M059J (cell line): Measurements from ENCODE around the gene SLC25A36. TPM values are rescaled to one million over a fixed set of nuclear protein-coding genes. Genes with fewer than 3 reads are reported as not detected.
A peak's percentile ranks its signal among the peaks of the same experiment; 100 is the strongest.

Source experiments
- DNase-seq: peaks from one replicate; pipeline ENCODE4 v3.0.0-alpha.2; 2012; ENCODE audit warnings: low read depth
- total RNA-seq: library from RNA; depleted of rRNA; stranded (reverse); fragments of >200 nt; shearing (Covaris generic); gene quantifications from 2 replicates; pipeline ENCODE4 v1.2.3, GENCODE V29; 2014; rRNA removed

SLC25A36 gene, protein sequence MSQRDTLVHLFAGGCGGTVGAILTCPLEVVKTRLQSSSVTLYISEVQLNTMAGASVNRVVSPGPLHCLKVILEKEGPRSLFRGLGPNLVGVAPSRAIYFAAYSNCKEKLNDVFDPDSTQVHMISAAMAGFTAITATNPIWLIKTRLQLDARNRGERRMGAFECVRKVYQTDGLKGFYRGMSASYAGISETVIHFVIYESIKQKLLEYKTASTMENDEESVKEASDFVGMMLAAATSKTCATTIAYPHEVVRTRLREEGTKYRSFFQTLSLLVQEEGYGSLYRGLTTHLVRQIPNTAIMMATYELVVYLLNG
- 44.5 and 47.7 TPM in 2 replicates for total RNA-seq

DNA sequence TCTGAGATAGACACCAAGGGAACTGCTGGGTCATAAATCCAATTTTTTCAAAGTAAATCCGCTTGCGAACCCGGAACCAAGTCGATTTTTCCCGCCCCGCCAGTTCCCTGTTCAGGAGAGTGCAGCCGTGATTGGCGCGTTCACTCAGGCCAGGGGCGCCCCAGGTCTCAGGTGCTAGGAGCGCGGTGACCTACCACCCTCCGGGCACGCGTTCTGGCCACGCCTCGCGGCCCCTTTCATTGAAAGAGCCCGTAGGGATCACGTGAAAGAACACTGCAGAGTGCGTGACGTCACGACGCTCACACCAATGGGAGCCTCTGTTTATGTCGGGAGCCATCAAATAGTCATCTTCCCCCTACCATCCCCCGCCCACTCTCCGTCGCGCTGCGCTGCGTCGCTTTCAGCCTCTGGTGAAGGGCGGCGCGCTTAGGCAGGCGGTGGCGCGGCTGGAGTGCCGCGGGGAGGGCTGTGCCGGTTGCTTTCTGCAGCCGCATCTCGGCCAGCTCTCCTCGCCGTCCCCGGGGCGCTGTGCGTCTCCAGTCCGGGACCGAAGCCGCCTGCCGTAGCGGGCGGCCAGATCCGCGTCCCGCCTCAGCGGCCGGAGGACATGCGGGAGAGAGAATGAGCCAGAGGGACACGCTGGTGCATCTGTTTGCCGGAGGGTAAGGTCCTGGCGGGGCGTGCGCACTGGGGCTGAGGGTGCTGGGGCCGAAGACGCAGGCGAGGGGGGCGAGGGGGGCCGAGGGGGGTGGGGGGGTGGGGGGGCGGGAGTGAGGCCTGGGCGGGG is at the start of gene SLC25A36:
Gene SLC25A36 (plus strand): TSS at position 403 of the 787 bp plus-strand sequence. CDS start 219 bp downstream, at position 622.
- DNase-seq, result peak; percentile 100

DNA sequence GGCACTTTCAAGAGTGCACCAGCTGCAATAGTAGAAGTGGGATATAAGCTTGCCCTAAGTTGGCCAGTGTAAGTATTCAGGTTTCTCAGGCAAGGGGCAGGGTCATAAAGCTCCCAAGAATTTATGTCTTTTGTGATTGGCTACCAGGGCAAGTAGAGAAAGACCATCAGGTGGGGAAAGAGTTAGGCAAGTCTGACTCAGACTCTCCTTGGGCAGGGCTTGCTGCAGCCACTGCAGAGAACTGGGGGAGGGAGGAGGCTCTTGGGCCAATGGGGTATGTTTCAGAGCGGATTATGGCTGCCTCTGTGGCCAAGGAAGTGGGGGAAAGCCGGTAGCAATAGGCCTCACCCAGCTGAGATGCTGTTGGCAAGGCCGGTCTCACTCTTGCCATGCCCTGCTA is 44.6 kb upstream of the SLC25A36 start:
- no peak for DNase-seq

DNA sequence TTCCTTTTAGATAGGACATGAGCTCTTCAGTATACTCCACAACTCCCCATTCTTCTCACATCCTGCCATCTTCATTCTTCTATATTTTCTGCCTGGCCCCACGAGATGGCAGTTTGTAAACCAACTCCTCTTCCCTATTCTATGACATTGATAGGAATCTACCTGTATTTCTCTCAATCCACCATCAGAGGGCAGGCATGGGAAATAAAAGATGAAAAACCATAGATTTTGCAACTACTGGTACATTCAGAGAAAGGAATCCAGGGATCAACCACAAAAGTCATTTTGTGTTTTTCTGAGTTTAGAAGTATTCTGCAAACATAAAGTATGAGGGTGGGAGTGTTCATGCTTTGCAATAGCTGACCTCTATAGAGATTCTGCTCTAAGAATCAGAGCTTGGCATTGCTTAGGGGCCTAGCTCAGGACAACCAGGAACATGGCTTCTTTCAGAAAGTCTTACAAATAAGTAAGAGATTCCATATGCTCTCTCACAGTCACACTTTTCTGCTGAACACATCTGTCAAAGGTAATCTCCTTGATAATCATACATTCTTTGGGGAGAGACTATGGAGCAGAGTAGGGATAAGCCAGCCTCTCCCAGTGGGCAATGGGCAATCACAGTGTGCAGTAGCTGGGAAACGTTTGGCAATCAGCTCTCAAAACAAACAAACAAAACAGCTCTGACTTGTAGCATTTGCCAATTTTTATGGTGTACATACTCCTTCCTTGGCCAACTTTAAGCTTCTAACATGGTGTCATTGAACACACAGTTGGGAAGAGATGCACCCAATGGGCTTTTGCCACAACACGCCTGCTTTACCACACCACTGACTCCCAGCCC is 43.1 kb upstream of the SLC25A36 start:
- peak; percentile 82 for DNase-seq

DNA sequence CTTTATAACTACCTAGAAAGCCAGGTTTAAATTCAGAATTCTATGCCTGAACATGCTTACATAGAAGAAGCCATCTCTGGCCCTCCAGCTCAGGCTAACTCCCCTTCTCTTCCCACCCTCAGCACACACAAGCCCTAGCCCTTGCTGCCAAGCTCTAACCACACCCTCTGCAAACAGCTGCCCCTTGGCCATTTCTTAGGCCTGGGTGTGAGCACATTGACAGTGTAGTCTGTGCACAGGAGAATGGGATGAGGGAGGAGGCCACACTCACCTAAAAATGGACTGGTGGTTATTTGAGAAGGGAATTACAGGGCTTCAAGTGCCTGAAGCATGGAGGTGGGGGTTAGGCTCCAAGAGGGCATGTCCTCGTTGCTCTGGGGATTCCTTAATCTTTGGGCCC is 42.3 kb upstream of the SLC25A36 start:
- DNase-seq, result no peak

DNA sequence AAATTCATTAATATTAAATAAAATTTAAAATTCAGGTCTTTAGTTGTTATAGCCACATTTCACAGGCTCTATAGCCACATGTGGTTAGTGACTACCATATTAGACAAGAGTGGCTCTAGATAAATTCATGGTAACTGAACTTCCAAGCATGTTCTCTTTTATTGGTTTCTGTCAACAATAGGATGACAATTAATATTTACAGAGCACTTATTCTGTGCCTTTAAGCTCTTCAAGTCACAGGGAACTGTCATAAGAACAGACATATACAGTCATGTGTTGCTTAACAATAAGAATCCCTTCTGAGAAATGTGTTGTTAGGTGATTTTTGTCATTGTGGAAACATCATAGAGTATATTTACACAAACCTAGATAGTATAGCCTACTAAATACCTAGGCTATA is 38.8 kb upstream of the SLC25A36 start:
- DNase-seq, result no peak

DNA sequence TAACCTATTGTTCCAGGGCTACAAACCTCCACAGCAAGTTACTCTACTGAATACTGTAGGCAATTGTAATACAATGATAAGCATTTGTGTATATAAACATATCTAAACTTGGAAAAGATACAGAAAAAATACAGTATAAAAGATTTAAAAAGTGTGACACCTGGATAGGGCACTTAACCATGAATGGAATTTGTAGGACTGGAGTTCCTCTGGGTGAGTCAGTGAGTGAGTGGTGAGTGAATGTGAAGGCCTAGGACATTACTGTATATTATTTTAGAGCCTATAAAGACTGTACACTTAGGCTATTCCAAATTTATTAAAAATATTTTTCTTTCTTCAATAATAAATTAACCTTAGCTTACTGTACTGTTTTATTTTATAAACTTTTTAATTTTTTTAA is 38.4 kb upstream of the SLC25A36 start:
- DNase-seq, result peak; percentile 32

DNA sequence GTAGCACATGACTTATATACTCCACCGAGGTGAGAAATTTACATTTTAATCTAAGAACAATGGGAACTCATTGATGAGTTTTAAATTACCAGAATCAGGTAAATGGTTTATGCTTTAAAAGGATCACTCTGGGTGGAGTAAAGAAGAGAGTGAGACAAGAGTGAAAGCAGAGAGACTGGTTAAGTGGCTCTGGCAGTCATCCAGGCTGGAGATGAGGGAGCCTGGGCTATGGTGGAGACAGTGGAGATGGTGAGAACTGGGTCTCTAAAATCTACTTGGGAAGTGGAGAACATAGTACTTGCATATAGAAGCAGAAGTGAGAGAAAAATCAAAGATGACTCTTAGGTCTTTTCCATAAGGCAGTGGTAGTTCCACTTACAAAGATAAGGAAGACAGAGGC is 37.1 kb upstream of the SLC25A36 start:
- DNase-seq, result no peak

DNA sequence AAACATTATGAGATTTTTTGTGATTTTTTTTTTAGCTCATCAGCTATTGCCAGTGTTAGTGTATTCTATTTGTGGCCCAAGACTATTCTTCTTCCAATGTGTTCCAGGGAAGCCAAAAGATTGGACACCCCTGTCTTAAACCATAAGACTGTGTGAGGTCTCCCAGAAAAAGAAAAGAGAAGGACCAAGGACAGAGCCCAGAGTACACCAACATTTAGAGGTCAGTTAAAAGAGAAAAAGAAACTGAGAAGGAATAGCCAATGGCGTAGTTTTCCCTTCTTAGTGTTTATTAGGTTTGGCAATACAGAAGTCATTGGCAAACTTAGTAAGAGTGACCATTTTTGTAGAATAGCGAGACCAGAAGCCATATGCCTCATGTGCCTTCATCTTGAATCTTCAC is 36.1 kb upstream of the SLC25A36 start:
- DNase-seq, result no peak

DNA sequence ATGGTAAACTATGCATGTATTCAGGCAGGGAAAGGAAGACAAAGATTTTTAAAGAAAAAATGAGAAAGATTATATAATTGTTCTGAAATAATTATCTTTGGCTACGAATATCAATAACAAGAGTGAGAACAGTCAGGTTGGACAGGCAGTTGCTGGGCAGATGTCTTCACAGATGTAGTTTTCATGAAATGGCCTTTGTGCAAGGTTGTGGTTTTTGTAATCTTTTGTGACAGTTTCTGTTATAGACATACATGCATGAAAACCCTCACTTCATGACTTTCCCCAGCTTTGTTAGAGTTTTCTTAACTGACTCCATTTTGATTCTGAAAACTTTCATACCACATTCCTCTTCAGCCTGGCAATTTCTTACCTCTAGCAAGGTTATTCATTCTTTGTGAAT is 34.9 kb upstream of the SLC25A36 start:
- no peak for DNase-seq

DNA sequence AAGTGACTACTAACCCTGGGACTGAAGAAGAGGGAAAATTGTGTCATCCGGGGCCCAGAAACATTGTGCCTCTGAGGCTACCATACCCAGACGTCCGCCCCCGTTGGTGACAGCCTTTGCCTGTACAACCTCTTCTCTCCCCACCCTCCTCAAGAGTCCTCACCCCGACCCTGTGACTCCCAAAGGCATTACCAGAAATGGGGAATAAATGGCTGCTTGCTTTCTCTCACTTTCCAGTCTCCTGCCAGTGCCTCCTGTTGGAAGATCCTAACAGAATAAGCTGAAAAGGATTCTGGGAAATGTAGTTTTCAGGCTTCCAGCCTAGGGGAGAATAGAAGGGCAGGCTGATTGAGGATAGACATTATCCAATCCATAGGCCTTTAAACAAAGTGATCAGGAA is 30.8 kb upstream of the SLC25A36 start:
- peak; percentile 28 for DNase-seq

DNA sequence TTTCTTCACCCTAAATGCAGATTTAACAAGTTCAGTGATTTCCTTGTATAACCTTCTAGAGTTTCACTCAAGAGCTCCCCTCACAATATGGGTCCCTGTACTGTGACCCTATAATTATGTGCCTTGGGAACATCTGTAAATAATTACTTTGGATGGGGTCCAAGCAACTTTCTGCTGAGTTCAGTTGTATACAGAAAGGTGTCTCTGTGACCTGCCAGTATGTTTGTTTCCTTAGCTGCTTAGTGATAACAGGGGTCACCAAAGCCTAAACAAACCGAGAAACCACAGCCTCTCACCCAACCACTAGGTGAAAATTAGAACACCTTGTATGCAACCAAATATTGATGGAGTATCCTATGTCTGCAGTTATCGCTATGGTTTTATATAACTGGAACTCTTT is 29.8 kb upstream of the SLC25A36 start:
- no peak for DNase-seq

DNA sequence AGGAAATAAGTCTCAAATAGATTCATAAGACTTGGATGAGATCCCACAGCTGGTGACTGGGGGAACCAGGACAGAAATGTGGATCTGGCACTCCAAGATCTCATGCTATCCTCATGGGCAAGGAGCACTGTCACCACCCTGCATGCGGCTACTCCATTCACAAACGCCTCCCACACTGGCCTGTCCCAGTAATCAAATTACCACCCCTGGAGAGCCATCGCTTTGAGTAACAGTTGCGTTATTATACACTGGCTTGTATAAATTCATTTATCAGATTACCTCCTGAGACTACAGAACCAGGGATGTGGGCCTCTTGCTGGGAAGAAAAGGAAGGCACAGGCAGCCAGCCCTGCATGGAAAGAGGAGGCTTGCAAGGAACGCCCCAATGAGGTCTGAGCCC is 27.9 kb upstream of the SLC25A36 start:
- DNase-seq, result no peak

DNA sequence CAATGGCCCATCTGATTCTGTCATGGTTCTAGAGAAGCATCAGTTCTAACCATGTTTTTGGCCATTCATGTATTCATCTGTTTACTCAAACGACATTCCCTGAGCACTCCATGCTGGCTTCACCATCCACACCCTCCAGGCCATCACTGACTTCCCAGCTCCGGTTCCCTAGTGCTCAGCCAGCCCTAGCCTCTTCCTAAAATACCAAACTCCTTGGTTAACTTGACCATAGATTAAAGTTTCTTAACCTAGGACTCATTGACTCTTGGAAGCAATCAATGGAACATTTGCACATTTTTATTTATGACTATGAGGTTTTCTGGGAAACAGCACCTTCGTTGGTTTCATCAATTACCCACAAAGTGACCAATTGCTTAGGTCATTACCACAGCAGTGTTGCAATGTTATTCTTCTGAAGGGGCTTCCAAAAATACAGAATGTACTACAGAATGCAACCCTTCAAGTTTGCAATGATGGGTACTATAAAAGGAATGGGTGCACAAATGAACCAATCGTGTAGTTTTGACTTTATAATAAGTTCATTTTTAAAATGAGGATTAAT is 27.2 kb upstream of the SLC25A36 start:
- no peak for DNase-seq

DNA sequence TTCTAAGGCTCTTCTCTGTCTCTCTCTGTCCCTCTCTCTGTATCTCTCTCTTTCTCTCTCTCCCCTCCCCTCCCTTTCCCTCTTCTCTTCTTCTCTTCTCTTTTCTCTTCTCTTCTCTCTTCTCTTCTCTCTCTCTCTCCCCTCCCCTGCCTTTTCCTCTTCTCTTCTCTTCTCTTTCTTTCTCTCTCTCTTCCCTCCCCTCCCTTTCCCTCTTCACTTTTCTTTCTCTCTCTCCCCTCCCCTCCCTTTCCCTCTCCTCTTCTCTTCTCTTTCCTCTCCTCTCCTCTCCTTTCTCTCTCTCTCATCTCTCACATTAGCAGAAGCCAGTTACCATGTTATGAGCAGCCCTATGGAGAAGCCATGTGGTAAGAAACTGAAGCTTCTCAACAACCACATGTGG is 25.0 kb upstream of the SLC25A36 start:
- DNase-seq, result no peak

DNA sequence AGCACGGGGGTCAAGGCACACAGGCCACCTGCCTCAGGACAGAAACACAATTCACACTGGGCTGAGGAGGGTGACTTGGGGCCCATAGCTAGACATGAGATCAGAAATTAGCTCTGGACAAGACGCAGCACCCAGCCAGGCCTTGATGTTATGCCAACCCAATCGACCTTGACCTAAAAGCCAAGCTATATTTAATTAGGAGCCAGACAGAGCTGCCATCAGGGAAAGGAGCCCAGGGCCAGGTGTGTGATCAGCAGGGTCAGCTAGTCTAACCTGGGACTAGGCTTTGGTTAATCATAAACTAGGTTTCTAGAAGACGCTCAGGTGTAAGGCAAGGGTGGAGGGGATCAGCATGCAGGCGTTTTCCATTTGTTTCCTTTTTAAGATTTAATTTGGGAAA is 23.9 kb upstream of the SLC25A36 start:
- DNase-seq, result no peak

DNA sequence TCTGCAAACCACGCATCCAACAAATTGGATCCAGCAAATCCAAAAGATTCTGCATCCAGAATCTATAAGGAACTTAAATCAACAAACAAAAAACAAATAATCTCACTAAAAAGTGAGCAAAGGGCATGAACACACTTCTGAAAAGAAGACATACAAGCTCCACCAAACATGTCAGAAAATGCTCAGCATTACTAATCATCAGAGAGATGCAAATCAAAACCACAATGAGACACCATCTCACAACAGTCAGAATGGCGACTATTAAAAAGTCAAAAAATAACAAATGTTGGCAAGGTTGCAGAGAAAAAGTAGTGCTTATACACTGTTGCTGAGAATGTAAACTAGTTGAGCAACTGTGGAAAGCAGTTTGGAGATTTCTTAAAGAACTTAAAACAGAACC is 21.6 kb upstream of the SLC25A36 start:
- peak; percentile 44 for DNase-seq

DNA sequence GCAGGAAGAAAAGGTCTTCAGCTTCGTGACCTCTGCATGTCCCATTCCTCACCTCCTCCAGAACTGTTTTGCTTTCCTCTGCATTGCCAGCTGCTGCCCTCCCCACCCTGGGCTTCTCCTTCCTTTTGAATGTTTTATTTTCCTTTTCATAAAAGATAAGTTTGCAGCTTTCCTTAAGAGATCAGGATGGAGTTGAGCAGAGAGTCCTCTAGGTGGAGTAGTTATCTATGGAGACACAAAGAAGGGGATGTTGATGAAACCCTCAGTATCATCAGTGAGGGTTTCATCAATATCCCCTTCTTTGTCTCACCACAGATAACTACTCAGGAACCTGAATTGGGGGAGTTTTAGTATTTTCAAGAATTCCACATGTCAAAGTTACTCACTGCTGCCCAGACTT is 19.0 kb upstream of the SLC25A36 start:
- peak; percentile 42 for DNase-seq

DNA sequence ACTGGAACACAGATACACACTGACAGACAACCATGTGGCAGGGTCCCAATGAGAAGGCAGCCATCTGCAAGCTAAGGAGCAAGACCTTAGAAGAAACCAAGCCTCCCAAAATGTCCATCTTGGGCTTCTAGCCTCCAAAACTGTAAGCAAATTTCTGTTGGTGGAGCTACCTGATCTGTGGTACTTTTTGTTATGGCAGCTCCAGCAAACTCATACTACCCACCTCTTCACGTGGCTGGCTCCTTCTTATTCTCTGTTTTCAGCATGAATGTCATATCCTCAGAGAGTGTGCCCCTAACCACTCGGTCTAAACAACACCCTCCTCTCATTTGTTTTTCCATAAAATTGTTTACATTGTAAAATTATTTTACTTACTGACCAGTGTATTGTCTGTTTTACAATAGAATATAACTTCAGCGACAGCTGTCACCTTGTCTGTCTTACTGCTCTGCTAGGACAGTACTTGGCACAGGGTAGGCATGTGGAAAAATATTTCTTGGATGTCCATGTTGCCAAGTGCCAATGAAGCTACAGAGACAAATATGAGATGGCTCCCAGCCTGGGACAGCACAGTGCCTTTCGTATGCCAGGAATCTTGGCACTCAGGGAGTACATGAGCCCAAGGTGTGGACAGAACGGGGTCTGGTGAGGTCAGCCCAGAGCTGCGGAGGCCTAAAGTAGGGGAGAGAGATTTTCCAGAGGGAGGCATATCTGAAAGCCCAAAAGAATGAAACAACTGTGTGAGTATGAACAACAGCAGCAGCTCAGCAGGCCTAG is 17.4 kb upstream of the SLC25A36 start:
- no peak for DNase-seq

DNA sequence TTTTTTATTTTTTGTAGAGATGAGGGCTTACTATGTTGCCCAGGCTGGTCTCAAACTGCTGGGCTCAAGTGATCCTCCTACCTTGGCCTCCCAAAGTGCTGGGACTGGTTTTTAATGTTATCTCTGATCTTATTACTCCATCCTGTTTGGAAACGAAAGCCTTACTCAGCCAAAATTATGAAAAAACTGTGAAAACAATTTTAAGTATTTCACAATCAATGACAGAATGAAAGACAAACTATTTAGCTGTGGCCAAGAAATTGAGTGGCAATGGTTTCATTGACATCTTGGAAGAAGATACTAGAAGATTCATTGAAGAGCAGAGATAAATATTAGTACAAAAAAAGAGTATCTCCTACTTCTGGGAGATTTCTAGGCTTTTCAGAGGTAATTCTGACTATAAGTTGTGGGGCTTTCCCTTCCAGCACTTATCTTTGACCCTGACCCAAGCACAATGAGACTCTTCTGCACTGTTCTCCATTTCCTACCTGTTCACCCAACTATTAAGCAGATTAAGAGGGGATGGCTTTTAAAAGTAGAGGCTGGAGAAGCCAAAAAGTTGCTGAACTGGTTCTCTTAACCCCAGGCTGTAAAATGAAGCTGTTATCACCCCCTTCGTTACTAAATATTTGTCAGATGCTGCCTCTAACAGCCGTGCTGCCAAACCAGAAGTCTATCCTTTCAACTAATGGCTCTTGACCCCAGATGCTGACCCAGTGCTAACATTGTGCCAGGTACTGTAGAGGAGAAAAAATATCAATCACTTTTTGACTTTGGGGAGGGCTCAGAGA is 14.2 kb upstream of the SLC25A36 start:
- no peak for DNase-seq

DNA sequence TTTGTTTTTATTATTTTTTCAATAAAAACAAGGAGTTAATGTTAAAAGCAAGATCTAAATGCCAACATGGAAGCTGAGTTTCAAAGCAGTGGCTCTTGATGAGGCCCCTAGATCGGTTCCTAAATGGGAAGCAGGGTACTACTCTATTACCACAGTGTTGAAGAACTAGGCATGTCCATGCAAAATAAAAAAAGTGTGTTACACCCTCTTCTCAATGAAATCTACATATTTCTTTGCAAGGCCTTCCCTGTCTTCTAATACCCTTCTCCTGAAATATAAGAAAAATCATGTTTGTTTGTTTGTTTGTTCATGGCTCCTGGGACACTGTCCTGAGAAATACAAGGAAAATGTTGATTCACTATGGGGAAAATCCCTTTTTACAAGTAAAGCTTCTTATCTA is 12.2 kb upstream of the SLC25A36 start:
- DNase-seq, result no peak
